GM03348 (cell line): ENCODE data around the gene CIRBP.

Source experiments
- DNase-seq: peaks from one replicate; pipeline ENCODE4 v3.0.0; 2012; ENCODE audit warnings: low spot score

Gene CIRBP

GRCh38 chr19:1230783-1231489 lies 38.2 kb upstream of the CIRBP start:
- DNase-seq = no peak

GRCh38 chr19:1231729-1232637 lies 37.1 kb upstream of the CIRBP start:
- DNase-seq = no peak

- no peak for DNase-seq
Measured at GRCh38 chr19:1232652-1233072, 36.5 kb upstream of the CIRBP start.

- DNase-seq = no peak
Measured at GRCh38 chr19:1233115-1233667, 35.9 kb upstream of the CIRBP start.

DNA sequence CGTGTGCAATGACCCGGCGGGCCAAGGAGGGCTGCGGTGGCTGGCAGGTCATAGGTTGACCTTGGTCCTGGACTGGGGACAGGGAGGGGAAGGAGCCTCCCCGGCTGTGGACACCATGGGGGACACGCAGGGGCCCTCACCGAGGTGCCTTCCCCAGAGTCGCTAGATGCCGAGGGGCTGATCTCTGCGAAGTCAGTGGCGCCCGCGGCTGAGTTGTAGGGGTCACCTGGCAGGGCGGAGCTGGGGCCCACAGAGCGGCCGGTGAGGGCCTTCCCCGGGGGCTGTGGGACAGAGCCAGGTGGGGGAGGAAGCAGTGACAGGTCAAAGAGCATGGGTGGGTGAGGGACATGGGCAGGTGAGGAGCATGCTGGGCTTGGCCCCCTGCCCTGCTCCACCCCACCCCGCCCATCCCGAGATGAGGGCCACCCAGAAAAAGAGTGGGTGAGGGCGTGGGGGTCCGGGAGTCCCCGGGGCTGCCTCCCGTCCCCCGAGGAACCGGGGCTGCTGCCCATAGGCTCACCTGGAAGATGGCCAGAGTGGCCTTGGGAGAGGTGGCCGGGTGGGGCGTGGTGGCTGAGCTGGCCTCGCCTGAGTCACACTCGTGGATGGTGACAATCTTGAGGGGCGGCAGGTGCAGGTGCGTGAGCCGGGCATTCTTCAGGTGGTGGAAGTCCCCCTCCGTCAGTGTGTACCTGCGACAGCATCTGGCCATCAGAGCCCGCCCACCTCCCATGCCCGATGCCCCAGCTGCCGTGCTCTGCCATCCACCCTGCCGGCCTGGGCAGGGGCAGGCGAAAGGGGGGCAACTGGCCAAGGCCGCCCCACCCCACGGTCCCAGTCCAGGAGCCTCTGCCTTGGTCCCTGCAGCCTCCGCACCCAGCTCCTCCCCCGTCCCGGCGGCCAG lies 34.8 kb upstream of the CIRBP start:
- DNase-seq = no peak

- DNase-seq = no peak
Measured at GRCh38 chr19:1234955-1235380, 34.2 kb upstream of the CIRBP start.

DNA sequence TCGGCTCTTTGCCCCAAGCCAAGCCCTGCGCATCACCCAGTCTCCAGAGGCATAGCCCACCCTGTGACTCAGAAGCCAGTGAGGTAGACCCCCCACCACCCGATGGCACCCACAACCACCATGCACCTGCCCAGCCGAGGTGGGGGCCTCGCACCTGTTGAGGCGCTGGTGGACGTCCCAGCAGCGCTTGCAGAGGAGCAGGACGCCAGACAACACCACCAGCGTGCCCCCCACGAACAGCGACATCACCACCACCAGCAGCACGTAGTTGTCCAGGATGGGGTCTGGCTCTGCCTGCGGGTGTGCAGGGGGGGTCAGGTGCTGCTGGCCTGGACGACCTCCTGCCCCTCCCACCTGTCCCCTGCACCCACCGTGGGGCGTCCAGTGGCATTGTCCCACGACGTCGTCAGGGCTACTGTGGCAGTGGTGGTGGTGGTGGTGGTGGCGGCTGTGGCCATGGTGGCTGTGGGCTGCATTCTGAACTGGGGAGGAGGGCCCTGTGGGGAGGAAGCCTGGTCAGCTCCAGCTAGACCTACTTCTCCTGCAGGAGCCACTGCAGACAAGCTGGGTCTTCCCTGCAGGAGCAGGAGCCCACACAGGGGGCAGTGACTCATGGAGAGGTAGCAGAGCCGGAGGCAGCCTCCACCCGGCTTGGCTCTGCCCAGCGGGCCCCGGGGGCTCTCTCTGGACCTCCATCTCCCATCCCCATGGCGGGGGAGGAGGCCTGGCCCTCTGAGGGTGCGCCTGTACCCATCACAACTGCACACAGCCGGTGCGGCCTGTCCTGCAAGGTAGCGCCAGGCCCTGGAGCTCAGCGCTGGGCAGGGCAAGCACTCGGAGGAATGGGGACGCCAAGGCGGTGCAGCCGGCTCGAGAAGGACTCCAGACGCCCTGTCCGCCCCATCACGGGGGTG lies 33.2 kb upstream of the CIRBP start:
- DNase-seq = no peak

- peak; percentile 42 for DNase-seq
Measured at GRCh38 chr19:1236576-1236975, 32.6 kb upstream of the CIRBP start.

DNA sequence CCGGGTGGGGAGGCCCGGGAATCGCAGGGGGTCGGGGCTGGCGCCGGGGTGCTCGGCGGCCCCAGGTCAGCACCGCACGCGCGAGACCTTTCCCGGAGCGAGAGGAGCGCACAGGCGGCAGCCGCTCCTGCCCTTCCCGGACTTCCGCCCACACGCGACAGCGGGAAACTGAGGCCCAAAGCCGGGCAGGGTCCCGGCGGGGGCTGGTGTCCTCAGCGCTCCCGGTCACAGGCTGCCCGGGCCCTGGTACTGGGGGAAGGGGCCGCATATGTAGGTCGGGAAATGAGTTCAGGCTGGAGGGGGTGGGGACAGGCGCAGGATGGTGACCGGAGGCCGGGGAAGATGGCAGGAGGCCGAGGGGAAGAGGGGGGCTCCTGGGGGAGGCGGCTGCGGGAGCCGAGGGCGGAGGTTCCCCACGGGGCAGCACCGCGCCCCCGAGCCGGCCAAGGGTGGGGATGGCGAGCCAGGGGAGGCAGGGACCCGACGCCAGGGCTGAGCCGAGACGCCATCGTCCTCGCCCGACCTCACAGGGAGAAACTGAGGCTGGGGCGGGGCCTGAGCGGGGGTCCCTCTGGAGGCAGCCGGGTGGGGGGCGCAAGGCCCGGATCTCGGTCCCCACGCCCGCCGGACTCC lies 32.0 kb upstream of the CIRBP start:
- peak; percentile 67 for DNase-seq

- peak; percentile 82 for DNase-seq
Measured at GRCh38 chr19:1237754-1238368, 31.3 kb upstream of the CIRBP start, which contains the start of gene CBARP. CBARP (minus strand) TSS chr19:1238005; CDS start chr19:1236100, 1,905 bp downstream.

GRCh38 chr19:1238369-1239303 lies 30.5 kb upstream of the CIRBP start:
- no peak for DNase-seq

- DNase-seq = no peak
Measured at GRCh38 chr19:1239420-1239795, 29.7 kb upstream of the CIRBP start.

DNA sequence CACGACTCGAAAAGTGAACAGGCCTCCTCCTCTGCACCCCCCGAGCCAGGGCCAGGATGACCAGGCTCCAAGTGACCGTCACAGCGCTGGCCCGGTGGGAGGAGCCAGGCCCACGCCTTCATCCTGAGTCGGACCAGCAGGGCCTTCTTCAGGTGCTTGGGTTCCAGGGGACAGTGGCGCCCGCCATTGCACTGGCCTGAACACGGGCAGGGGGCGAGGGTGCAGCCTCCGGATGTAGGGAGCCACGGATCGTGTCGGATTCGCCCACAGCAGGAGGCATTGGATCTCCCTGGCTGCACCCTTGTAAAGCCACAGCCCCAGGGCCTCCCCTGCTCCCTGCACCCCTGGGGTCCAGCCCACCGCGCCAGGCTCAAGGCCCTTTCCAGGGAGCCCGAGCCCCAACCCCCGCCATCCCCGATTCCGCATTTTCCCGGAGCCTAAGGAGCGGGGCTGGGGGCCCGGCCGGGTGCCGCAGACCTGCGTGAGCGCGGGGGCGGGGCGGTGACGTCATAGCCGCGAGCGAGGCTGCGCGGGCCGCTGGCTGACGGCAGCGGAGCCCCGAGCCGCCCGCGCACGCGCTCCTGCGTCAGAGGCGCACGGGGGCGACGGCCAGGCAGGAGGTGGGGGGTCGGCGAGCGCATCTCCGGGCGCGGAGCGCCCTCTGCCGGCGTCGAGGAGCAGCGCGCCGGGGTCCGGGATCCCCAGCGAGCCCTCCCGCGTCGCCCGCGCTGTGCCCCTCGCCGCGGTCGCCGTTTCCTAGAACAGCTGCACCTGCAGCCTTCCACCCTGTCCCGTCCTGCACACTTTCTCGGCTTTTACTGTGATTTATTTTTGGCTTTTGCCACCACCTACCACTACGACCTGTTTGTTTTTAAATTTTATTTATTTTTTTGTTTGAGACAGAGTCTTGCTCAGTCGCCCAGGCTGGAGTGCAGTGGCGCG lies 29.1 kb upstream of the CIRBP start:
- DNase-seq = peak; percentile 99

DNA sequence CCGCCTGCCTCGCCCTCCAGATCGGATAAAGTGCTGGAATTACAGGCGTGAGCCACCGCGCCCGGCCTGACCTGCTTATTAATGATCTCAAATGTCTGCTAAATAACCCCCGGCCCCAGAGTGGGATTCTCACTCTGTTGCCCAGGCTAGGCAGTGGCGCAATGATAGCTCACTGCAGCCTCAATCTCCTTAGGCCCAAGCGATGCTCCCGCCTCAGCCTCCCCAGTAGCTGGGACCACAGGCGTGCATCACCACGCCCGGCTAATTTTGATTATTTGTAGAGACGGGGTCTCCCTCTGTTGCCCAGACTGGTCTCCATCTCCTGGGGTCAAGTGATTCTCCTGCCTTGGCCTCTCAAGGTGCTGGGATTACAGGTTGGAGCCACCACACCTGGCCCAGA lies 28.2 kb upstream of the CIRBP start:
- no peak for DNase-seq

DNA sequence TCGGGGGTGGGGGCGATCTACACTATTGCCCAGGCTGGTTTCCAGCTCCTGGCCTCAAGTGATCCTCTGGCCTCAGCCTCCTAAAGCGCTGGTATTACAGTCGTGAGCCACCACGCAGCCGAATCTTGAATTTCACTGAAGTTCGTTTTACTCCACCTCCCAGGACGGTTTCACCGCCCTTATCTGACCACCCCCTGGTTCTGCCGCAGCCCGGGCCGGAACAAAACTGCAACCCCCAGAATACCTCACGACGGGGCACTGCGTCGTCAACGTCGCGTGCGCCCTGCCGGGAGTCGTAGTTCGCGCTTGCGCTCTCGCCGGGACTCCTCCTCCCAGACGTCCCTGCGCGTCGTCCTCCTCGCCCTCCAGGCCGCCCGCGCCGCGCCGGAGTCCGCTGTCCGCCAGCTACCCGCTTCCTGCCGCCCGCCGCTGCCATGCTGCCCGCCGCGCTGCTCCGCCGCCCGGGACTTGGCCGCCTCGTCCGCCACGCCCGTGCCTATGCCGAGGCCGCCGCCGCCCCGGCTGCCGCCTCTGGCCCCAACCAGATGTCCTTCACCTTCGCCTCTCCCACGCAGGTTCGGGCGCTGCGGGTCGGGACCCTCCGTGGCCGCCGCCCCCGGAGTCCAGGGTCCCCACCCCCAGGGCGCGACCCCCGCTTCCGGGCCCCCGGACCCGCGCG lies 27.6 kb upstream of the CIRBP start, which contains the start of gene ATP5F1D:
ATP5F1D (plus strand) TSS at position 335 of the 679 bp plus-strand sequence; CDS start at position 435, 100 bp downstream.
- DNase-seq = peak; percentile 95
